ENCODE results near the gene HYI.
"Not testable (repeated sequence)": the region's sequence is repeated elsewhere in the genome, so short reads cannot be mapped to it uniquely, and the experiment has no call there.

The HYI gene

DNA sequence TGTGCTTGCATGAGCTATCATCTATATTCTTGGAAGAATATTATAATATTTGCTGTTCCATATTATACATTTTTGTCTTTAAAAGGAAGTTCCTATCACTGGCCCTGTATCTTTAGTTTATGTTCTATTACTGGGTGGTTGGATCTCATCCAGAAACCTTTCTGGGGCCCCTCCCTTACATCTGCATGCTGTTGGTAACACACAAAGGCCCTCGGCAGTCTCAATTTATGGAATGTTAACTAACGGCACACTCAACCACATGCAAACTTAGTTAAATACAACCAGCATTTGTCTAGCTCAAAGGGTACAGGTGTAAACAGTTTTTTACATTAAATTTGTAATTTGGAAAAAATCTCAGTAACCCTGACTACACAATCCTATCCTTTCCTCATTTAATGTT lies 9.7 kb upstream of the HYI start:
- no peak for DNase-seq

DNA sequence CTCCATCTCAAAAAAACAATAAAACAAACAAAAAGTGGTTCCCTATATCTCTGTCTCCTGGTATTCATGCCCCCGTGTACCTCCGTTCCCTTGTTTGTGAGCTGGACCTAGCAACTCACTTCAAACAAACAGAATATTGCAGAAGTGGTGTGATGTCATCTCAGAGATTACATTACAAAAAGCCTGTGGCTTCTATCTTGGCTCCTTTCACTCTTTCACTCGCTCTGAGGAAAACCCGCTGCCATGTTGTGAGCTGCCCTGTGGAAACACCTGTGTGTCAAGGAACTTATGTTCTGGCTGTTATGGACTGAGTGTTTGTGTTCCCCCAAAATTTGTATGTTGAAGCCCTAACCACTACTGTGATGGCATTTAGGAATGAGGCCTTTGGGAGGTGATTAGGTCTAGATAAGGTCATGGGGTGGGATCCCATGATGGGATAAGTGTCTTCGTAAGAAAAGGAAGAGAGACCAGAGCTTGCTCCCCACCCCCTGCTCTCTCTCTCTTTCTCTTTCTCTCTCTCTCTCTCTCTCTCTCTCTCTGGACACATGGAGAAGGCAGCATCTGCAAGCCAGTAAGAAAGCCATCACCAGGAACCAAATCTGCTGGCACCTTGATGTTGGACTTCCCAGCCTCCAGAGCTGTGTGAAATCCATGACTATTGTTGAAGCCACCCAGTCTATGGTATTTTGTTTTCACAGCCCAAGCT lies 7.4 kb upstream of the HYI start:
- DNase-seq = no peak

DNA sequence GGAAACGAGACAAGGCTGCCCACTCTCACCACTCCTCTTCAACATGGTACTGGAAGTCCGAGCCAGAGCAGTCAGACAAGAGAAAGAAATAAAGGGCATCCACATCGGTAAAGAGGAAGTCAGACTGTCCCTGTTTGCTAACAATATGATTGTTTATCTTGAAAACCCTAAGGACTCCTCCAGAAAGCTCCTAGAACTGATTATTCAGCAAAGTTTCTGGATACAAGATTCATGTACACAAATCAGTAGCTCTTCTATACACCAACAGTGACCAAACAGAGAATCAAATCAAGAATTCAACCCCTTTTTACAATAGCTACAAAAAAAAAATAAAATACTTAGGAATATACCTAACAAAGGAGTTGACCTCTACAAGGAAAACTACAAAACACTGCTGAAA lies 4.6 kb upstream of the HYI start:
- DNase-seq = not testable (repeated sequence)

DNA sequence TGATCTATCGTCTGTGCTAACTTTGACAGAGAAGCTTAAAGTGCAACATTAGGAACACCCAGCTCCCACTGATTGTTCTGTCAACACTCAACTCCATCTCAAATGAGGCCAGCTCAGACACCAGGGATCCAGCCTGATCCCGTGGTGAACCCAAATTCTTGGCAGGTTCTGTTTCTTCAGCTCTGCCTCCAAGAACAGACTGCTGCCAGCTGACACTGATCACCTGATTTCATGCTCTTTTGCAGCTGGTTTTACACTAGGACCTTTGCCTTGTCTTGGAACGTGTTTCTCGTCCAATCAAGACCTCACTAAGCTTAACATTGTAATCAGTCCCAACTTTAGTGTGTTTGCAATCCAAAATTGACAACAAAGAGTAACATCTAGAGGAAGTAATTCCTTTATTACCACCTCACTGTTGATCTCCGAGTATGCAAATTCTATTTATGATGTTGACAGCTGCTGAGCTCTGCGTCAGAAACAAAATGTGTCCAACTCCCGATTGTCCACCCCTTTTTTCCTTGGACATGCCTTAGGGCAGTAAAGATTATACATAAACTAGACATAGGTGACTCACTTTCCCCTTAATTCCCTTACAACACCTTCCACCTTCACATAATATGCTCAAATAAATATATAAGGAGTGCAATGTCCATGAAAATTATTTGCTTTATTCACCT lies 1.6 kb upstream of the HYI start:
- no peak for DNase-seq

DNA sequence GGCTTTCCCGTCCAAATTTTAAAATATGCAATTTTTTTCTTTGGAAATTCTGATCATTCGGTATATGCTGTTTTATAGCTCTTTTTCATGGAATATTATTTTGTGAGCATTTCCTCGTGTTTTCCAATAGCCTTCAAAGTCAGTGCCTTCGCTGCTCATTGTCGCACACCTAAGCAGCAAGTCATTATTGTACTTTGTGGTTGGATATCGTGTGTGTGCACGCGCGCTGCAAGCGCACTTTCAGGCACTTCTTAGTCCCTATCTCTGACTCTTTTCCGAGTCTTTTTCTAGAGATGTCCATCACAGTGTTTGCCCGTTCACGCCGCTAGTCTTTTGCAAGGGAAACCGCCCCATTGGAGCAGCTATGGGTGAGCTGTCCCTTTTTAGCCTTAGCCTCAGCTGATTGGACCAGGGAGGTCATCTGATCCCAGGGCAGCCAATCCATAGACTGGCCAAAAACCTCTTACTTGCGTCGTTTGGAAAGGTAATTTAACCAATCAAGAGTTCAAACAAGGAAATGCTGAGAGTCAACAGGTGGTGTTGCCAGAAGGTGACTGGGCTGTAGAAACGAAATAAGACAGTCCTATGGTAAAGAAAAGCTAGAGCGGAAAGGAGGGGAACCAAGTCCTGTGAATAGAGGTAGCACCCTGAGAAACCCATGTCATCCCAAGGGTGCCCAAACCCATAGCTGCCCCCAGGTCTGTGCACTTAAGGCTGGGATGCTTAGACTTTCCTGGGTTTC lies 710 bp upstream of the HYI start:
- DNase-seq = peak; percentile 69

DNA sequence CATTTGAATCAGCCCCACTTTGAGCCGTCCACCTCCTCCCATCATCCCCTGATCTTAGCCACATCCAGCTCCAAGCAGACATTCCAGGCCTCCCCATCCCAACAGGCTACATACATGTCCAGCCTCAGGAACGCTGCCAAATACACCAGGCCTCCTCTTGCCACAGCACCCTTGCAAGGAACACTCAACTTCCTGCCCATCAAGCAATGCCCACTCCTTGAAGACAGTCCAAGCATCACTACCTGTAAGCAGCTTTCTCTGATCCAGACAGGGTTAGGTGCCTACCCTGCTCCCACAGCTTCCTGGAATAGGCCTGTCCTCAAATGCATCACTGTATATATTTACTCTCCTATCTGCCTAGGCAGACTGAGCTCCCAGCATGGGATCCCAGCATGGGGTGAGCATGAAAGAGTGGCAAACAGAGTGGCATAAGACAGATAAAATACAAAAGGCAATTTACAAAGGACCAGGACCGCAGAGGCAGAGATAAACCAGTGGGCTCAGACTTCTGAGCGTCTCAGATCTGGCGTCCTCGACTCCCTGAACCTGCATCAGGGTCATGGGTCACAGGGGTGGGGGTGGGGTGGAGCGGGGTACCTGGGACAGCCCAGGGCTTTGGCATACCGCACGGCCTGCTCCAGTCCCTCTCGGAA lies 816 bp downstream of the HYI start:
- no peak for DNase-seq

DNA sequence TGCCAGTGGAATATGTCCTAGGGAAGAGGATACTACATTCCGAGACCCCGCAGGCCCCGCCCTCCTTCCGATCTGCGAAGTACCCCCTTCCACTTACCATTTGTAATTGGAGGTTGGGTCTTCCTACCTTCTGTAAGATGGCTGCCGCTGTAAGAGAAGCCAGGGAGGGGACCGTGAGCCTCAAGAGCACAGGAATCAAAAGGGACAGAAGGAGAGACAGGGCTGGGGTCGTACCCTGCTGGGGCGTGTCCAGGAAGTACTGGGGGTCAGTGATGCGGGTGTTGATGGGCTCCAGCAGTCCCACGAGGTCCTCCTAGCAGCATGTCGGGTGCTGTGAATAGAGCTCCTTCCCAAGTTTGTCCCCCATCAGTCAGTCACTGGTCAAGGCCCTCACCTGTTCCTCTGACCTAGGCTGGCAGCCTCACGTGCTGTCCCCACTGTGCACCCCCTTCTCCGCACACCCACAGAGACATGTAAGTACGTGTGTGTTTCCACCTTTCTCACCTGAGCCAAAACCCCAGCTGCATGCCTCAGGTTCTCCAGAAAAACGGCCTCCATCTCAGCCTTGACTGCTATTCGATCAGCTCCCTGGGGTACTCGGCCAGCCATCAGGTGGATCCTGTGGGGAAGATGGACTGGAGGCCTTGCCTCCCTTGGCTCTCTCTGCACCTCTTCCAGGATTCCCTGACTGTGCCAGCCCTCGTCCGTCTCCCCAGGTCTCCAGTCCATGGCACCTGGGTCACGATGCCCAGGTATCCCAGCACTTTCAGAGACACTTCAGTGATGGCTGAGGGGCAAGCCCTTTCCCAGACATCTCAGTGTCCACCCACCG lies 1.8 kb downstream of the HYI start:
- no peak for DNase-seq

DNA sequence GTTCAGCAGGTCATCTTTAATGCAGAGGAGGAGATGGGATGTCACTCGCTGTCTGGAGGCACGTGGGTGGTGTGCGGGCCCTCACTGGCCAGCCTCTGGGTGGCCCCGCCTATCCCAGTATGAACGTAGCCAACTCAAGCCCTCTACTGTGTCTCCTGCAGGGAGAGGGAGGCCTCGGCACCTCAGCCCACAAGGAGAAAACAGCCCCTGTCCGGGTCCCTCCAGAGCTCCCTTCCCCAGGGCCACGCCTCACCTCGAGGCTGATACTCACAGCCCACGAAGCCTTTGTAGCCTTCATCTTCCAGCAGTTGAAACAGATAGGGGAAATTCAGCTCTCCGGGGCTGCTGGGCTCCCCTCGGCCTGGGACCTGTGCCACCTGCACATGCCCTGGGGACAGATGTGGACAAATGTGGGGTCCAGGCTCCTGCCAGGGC lies 2.6 kb downstream of the HYI start:
- no peak for DNase-seq

DNA sequence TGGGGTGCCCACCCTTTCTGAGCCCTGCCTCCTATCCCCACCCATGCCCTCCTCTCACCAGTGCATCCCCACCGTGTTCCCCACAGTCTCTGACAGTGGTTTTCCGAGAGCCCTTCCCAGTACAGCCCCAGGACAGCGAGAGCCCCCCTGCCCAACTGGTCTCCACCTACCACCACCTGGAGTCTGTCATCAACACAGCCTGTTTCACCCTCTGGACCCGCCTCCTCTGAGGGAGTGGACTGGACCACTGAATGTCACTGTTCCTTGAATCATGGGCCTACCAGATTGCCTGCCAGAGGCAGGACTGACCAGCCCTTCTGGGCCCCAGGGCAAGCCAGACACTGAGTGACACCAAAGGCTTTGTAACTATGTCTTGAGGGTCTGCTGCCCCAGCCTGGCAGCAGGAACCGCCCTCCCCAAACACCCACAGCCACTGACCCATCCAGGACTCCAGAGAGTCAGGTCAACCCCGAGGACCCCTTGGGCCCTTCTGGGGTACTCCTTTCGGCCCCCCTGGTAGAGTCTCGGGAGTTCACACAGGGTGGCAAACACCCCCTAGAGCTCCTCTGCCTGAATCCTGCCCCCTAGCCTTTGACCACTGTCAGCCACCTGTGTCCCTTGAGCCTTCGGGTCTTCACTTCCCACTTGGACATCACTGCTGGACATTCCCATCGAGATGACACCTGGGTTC lies 3.3 kb downstream of the HYI start:
- DNase-seq = no peak

DNA sequence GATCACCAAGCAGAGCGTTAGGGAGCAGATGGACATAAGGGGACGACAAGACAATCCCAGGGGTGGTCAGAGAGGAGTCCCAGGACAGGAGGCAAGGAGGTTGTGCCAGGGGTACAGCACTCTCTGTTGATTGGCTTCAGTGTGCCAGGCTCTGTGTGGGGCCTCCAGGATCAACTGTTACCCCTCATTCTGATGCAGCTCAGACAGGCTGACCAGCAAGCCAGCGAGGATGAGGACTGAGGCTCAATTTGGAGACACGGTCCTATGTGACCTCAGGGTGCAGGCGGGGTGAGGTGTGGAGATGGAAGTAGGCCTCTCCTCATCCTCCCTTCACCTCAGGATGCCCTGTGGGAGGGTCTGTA lies 4.0 kb downstream of the HYI start:
- DNase-seq = no peak

DNA sequence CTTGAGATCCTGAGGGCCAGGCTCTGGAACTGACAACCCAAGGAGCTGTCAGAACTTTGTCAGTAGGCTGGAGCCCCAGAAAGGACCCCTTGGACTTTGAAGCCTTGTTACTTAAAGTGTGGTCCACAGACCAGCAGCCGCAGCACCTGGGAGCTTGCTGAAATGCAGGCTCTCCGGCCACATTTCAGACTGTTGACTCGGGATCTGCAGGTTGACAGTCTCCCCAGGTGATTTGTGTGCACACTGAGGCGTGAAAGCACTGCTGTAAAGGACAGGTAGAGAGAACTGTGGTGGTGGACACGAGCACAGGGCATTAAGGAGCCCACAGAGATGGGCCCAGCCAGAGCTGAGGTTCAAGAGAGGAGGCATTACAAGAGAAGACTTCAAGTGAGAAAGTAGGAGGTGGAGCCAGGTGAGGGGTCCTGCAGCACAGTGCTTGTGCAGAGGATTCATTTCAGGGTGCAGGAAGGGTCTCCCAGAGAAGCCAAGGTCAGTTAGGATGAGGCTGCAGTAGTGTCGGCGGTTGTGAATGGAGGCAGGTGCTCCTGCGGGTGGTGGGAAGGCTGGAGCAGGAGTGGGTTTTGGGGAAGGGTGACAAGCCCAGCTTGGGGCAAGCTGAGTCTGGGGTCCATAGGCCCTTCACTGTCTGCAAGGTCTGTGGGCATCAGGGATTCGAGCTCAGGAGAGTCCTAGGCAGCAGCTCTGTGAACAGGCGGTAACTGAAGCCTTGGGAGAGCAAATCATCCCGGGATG lies 4.6 kb downstream of the HYI start:
- DNase-seq = no peak

DNA sequence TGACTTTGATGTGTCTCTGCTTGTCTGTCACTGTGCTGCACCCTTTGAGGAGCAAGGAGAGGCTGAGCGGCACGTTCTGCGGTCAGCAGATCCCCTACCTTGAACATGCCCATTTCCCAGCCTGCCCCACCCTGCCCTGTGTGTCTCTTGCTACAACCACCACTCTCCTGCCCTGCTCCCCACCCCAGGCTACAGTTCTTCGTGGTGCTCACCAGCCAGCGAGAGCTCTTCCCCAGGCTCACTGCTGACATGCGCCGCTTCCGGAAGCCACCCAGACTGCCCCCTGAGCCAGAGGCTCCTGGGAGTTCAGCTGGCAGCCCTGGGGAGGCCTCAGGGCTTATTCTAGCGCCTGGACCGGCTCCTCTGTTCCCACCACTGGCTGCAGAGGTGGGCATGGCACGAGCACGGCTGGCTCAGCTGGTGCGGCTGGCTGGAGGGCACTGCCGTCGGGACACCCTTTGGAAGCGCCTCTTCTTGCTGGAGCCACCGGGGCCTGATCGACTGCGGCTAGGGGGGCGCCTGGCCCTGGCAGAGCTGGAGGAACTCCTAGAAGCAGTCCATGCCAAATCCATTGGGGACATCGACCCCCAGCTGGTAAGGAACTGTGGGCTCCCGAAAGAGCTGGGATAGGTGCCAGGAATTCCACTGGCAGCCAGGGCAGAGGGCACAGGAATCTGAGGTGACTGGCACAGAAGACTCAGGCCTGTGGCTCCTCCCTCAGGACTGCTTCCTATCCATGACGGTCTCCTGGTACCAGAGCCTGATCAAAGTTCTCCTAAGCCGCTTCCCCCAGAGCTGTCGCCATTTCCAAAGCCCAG lies 5.6 kb downstream of the HYI start:
- no peak for DNase-seq

DNA sequence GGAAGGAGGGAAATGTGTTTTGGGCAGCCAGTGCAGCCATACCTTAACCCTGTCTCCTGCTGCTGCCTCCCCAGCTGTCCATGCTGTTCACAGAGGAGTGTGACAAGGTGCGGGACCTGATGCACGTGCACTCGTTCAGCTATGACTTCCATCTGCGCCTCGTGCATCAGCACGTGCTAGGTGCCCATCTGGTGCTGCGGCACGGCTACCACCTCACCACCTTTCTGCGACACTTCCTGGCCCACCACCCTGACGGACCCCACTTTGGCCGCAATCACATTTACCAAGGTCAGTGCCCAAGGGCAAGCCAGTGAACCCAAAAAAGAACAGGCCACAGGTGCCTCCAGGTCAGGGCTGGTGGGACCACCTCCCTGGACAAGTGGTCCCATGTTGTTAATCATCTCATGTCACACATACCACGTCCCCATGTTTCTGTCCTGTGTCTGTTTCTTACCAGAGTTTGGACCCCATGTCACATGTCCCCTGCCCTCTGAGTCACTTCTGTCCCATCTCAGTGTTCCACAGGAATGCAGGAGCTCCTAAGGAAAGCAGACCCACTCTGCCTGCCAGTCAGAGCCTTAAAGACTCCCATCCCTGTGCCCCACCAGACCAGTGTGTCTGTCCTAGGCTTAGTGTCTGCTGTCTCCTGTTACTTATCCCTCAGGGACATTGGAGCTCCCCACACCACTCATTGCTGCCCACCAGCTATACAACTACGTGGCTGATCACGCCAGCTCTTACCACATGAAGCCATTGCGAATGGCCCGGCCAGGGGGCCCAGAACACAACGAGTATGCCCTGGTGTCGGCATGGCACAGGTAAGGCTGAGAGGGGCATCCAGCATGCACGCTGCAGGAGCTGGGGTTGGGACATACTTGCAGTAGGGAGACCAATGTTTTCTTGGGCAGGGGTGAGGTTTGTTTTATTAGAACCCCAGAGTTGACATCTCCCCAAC lies 6.6 kb downstream of the HYI start:
- no peak for DNase-seq

DNA sequence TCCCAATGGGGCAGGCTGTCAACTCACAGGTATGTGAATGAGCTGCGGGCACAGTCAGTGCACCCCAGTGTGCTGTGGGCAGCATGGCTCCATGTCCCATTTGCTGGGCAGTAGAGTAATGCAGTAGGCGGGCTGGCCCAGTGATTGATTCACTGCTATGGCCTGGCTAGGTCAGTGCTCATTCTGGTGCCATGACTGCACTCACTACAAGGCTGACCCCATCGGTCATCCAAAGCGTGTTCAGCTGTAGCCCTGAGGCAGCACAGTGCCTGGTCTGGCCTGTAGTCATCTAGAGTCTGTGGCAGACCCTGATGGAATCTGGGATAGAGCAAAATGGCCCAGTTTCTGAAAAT lies 7.4 kb downstream of the HYI start:
- no peak for DNase-seq

DNA sequence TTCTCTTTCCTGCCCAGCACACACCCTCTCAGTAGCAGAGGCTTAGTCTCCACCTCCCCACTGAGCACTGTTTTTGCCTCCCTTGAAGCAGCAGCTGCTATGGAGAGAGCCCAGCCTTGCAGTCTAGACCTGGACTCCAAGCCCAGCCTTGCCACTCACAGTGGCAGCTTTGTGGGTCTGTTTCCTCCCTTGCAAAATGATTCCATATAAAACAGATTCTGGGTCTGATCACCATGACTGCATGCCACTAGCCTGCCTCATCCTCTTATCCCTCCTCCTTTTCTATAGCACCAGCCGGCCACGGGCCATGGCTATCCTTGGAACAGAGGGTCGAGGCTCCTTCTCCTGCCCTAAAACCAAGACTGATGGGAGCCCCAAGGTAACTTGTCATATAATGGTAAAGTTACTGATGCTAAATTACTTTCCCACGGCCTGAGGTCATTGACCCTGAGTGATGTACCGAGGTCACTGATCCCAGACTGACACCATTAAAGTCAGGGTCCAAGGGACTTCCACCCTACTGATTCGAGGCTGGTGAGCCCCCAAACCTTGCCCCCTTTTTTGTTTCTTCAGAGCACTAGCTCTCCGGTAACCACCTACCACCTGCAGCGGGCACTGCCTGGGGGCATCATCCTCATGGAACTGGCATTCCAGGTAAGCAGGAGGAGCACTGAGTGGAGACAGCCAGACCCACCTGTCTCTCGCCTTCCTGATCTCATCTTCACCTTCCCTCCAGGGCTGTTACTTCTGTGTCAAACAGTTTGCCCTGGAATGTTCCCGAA lies 7.9 kb downstream of the HYI start:
- no peak for DNase-seq

DNA sequence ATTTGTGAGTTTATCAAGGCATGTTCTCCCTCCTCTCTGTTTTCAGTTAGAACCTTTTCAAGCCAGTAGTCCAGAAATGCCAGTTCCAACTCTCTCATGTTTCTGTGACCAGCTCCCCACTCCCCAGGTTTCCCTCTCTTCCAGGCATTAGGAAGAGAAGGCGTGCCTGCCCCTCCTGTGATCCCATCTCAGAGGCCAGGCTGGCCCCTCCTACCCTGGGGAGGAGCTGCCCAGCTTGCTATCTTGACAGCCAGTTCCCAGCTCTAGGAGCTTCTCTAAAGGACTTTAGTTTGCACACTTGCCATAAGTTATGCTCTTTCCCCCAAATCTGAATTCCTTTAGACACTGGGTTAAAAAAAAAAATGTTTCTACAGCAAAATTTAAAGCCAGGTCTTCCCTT lies 8.9 kb downstream of the HYI start:
- DNase-seq = no peak

DNA sequence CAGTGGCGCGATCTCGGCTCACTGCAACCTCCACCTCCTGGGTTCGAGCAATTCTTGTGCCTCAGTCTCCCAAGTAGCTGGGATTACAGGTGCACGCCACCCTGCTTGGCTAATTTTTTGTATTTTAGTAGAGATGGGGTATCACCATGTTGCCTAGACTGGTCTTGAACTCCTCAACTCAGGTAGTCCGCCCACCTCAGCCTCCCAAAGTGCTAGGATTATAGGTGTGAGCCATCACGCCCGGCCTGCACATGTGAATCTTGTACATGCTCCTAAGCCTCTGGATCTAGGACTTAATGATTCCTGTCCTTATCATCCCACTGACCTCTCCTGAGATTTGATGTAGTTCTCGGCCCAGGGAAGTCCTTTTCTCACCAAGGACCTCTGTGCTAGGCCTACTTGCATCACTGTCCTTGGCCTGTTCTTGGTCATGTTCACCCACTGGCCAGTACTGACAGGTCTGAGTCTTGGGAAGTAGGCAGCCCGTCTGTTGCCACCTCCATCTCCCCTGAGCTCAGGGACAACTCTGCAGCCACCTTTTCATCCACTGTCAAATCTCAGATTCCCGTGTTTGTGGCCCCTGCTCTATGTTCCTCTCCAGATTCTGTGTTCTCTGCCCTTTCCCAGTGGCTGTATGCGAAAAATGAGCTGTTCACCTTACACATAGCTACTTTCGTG lies 9.4 kb downstream of the HYI start:
- DNase-seq = no peak
